ENCODE results near the gene MDK.
"Not testable (repeated sequence)": the region's sequence is repeated elsewhere in the genome, so short reads cannot be mapped to it uniquely, and the experiment has no call there.

MDK gene

GRCh38 chr11:46369458-46370152 is 11.9 kb upstream of the MDK start:
- peak; percentile 78 for DNase-seq

- DNase-seq: no peak
Measured at GRCh38 chr11:46370253-46370652, 11.2 kb upstream of the MDK start.

- DNase-seq: not testable (repeated sequence)
Measured at GRCh38 chr11:46371262-46371661, 10.2 kb upstream of the MDK start.

- no peak for DNase-seq
Measured at GRCh38 chr11:46372086-46372485, 9.4 kb upstream of the MDK start.

- DNase-seq: not testable (repeated sequence)
Measured at GRCh38 chr11:46372501-46372900, 9.0 kb upstream of the MDK start.

- no peak for DNase-seq
Measured at GRCh38 chr11:46373787-46374740, 7.4 kb upstream of the MDK start.

GRCh38 chr11:46374815-46375214 is 6.7 kb upstream of the MDK start:
- DNase-seq: no peak

GRCh38 chr11:46375392-46376101 is 5.9 kb upstream of the MDK start:
- no peak for DNase-seq

GRCh38 chr11:46376258-46377050 is 5.0 kb upstream of the MDK start:
- DNase-seq: no peak

GRCh38 chr11:46377290-46377689 is 4.2 kb upstream of the MDK start:
- no peak for DNase-seq

GRCh38 chr11:46377831-46378230 is 3.6 kb upstream of the MDK start:
- DNase-seq: no peak

- no peak for DNase-seq
Measured at GRCh38 chr11:46378296-46378695, 3.2 kb upstream of the MDK start.

- DNase-seq: no peak
Measured at GRCh38 chr11:46378811-46379481, 2.5 kb upstream of the MDK start.

GRCh38 chr11:46379482-46380293 is 1.8 kb upstream of the MDK start:
- DNase-seq: peak; percentile 73

- DNase-seq: peak; percentile 82
Measured at GRCh38 chr11:46380340-46381047, 975 bp upstream of the MDK start.

- DNase-seq: peak; percentile 77
Measured at GRCh38 chr11:46381819-46382645, 563 bp downstream of the MDK start.

- peak; percentile 74 for DNase-seq
Measured at GRCh38 chr11:46382646-46383403, 1.4 kb downstream of the MDK start.

GRCh38 chr11:46383404-46383758 is 1.9 kb downstream of the MDK start:
- no peak for DNase-seq

Measured in NCI-H69 (cell line).